NAMALWA (cell line): Measurements from ENCODE around the gene ZGPAT.
A peak's percentile ranks its signal among the peaks of the same experiment; 100 is the strongest.

ENCODE experiments used
- DNase-seq: peaks from one replicate; pipeline ENCODE4 v3.0.0-alpha.2; 2015; ENCODE audit warnings: low spot score

ZGPAT gene

DNA sequence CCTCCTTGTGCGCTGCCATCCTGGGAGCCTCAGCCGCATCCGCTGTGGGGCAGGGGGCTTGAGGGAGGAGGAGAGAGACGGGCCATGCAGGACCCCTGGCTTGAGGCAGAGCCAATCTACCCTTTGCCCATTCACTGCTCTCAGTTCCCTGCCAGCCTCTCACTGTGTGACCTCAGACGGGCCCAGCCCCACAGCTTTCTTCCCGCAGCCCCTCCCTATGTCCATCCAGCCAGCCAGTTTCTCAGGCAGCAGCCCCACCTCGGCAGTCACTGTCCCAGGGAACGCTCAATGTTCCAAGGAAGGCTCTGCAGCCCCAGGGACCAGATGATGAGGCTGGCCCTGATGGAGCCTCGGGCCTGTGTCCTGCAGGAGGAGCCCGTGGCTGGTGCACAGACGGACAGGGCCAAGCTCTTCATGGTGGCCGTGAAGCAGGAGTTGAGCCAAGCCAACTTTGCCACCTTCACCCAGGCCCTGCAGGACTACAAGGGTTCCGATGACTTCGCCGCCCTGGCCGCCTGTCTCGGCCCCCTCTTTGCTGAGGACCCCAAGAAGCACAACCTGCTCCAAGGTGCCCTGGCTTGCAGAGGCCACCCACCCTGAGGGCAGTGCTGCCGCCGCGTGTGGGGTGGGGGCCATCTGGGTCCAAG is 15.3 kb upstream of the ZGPAT start:
- DNase-seq: no peak

DNA sequence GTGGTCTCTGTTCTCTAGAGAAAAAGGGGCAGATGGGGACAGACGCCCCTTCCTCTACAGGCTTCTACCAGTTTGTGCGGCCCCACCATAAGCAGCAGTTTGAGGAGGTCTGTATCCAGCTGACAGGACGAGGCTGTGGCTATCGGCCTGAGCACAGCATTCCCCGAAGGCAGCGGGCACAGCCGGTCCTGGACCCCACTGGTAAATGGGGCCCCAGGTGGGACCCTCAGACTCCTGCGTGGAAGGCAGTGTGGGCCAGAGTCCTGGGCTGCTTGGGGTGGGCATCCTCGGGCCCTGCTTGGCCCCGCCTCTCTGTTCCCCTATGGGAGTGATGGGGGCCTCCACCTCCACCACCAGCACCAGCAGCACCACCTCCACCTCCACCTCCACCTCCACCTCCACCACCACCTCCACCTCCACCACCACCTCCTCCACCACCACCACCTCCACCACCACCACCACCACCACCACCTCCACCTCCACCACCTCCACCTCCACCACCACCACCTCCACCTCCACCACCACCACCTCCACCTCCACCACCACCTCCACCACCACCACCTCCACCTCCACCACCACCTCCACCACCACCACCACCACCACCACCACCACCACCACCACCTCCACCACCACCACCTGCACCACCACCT is 14.6 kb upstream of the ZGPAT start:
- DNase-seq: no peak

DNA sequence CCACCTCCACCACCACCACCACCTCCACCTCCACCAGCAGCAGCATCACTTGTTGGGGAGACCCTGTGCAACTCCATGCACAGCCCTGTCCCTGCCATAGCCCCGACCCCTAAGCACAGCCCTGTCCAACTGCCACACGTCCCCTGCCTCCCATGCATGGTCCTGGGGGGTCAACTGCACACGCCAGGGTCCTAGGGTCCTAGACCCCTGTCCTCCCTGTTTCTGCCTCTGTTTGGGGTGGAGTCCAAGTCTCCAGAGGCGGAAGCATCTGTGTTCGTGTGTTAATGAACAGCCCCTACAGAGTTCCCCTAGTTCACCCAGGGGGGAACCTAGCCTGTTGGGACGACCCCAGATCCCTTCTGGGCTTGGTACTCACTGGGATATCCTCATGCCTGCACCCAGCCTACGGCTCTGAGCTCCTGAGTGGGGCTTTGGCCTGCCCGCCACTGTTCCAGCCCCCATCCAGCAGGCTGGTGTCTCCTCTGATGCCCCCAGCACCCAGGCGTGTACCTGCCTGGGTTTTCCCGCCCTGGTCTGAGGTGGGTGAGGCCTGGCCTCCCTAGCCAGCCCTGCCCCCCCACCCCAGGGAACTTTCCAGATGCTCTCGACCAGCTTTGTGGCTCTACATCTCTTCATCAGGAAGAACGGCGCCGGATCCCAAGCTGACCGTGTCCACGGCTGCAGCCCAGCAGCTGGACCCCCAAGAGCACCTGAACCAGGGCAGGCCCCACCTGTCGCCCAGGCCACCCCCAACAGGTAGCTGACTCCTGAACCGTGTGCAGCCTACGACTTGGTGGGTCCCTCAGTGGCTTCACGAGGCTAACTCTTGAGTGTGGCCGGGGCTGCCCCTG is 13.9 kb upstream of the ZGPAT start:
- no peak for DNase-seq

DNA sequence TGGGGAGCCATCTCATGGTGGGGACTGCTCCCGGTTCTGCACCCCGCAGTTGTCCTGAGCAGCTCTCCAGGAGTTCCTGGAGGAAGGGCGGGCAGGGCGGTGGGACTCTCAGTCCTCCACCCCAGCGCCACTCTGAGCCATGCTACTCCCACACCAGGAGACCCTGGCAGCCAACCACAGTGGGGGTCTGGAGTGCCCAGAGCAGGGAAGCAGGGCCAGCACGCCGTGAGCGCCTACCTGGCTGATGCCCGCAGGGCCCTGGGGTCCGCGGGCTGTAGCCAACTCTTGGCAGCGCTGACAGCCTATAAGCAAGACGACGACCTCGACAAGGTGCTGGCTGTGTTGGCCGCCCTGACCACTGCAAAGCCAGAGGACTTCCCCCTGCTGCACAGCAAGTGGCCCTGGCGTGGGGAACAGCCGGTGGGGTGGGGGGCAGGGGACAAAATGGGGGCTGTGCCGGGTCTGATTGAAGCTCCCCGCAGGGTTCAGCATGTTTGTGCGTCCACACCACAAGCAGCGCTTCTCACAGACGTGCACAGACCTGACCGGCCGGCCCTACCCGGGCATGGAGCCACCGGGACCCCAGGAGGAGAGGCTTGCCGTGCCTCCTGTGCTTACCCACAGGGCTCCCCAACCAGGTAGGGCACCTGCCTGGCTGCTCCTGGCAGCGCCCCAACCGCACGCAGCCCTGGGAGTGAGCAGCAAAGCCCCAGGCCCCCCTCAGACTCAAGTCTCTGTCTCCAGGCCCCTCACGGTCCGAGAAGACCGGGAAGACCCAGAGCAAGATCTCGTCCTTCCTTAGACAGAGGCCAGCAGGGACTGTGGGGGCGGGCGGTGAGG is 13.0 kb upstream of the ZGPAT start:
- no peak for DNase-seq

DNA sequence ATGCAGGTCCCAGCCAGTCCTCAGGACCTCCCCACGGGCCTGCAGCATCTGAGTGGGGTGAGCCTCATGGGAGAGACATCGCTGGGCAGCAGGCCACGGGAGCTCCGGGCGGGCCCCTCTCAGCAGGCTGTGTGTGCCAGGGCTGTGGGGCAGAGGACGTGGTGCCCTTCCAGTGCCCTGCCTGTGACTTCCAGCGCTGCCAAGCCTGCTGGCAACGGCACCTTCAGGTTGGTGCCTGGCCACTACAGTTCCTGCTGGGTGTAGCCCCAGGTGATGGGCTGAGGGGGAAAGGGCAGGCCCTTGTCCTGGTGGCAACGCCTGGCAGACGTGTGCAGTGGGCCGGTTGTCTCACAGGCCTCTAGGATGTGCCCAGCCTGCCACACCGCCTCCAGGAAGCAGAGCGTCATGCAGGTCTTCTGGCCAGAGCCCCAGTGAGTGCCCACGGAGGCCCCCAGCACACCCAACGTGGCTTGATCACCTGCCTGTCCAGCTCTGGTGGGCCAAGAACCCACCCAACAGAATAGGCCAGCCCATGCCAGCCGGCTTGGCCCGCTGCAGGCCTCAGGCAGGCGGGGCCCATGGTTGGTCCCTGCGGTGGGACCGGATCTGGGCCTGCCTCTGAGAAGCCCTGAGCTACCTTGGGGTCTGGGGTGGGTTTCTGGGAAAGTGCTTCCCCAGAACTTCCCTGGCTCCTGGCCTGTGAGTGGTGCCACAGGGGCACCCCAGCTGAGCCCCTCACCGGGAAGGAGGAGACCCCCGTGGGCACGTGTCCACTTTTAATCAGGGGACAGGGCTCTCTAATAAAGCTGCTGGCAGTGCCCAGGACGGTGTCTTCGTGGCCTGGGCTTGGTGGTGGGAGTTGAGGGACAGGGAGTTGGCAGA is 12.2 kb upstream of the ZGPAT start:
- DNase-seq: no peak

DNA sequence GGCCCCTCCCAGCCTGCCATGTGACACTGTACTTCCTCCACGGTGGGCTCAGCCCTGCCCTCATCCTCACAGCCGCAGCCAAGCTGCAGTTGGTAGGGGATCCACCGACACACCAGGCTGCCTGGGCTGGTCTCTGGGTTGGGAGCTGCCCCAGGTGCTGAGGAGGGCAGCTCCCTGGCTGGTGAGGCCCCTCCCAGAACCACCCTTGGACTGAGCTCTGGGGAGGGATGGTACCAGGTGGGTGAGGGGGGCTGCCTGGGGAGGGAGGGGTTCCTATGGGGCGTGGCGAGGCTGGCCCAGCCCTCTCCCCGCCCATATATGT is 11.6 kb upstream of the ZGPAT start:
- DNase-seq: peak; percentile 57

DNA sequence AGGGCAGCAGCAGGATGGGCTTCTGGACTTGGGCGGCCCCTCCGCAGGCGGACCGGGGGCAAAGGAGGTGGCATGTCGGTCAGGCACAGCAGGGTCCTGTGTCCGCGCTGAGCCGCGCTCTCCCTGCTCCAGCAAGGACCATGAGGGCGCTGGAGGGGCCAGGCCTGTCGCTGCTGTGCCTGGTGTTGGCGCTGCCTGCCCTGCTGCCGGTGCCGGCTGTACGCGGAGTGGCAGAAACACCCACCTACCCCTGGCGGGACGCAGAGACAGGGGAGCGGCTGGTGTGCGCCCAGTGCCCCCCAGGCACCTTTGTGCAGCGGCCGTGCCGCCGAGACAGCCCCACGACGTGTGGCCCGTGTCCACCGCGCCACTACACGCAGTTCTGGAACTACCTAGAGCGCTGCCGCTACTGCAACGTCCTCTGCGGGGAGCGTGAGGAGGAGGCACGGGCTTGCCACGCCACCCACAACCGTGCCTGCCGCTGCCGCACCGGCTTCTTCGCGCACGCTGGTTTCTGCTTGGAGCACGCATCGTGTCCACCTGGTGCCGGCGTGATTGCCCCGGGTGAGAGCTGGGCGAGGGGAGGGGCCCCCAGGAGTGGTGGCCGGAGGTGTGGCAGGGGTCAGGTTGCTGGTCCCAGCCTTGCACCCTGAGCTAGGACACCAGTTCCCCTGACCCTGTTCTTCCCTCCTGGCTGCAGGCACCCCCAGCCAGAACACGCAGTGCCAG is 11.0 kb upstream of the ZGPAT start, which contains the start of gene TNFRSF6B:
Gene TNFRSF6B, plus strand, starts transcription at position 25 of the 729 bp plus-strand sequence. Its CDS starts 116 bp downstream, at position 141.
- no peak for DNase-seq

DNA sequence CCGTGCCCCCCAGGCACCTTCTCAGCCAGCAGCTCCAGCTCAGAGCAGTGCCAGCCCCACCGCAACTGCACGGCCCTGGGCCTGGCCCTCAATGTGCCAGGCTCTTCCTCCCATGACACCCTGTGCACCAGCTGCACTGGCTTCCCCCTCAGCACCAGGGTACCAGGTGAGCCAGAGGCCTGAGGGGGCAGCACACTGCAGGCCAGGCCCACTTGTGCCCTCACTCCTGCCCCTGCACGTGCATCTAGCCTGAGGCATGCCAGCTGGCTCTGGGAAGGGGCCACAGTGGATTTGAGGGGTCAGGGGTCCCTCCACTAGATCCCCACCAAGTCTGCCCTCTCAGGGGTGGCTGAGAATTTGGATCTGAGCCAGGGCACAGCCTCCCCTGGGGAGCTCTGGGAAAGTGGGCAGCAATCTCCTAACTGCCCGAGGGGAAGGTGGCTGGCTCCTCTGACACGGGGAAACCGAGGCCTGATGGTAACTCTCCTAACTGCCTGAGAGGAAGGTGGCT is 10.4 kb upstream of the ZGPAT start:
- DNase-seq: no peak

DNA sequence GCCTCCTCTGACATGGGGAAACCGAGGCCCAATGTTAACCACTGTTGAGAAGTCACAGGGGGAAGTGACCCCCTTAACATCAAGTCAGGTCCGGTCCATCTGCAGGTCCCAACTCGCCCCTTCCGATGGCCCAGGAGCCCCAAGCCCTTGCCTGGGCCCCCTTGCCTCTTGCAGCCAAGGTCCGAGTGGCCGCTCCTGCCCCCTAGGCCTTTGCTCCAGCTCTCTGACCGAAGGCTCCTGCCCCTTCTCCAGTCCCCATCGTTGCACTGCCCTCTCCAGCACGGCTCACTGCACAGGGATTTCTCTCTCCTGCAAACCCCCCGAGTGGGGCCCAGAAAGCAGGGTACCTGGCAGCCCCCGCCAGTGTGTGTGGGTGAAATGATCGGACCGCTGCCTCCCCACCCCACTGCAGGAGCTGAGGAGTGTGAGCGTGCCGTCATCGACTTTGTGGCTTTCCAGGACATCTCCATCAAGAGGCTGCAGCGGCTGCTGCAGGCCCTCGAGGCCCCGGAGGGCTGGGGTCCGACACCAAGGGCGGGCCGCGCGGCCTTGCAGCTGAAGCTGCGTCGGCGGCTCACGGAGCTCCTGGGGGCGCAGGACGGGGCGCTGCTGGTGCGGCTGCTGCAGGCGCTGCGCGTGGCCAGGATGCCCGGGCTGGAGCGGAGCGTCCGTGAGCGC is 9.8 kb upstream of the ZGPAT start:
- no peak for DNase-seq

DNA sequence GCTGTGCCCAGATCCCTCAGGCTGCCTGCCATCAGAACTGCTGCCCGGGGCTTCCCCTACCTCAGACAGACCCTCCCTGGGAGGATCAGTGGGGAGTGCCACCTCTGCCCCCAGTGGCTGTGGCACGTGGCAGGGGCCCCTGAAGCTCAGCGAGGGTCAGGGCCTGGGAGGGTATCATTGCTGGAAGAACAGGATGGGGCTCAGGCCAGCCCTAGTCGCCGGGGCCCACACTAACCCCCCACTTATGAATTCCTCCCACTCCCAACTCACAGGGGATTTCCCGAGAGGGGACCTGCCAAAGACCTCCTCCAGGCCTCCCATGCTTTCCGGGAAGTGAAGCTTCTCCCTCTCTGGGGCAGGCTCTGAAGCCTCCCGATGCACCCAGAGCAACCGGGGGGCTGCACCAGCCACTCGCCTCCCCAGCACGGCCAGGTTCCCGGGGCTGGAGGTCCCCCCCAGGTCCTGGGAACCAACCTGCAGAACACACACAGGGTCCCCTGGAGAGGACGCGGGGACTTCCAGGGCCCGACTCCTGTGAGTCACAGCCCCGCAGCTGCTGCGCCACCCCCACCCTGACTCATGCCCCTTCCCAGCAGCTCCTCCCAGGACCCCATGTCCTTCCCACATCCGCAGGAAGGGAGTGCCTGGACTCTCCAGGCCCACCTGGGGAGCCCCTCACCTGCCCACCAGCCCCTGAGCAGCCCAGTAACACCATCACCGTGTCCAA is 8.9 kb upstream of the ZGPAT start:
- no peak for DNase-seq

DNA sequence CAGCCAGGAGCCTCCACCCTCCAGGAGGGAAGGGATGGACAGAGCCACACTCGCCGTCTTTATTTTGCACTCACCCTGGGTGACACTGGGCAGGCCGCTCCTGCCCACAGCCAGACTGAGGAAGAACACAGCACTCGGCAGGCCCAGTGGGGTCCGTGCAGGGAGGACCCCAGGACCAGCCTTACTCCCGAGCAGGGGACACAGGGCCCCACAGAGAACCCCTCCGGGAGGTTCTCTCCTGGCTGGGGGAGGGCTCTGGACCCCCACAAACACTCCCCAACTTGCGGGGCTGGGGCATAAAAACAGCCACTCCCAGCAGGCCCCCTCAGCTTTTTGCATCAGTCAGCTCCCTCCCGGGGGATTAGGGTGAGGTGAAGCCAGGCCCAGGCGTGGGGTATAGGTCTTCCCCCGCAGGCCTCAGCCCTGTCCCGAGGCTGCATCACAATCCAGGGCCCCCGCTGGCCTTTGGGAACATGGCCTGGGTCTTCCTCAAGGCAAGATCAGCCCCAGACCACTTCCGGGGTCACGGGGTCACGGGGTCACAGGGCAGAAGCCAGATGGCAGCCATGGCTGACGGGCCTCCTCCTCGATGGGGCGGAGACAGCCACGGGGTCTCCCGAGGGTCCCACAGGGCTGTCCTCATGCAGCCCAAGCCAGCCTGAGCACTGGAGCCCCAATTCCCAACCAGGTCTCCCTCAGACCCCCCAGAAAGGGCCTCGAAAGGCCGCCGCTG is 8.2 kb upstream of the ZGPAT start:
- no peak for DNase-seq

DNA sequence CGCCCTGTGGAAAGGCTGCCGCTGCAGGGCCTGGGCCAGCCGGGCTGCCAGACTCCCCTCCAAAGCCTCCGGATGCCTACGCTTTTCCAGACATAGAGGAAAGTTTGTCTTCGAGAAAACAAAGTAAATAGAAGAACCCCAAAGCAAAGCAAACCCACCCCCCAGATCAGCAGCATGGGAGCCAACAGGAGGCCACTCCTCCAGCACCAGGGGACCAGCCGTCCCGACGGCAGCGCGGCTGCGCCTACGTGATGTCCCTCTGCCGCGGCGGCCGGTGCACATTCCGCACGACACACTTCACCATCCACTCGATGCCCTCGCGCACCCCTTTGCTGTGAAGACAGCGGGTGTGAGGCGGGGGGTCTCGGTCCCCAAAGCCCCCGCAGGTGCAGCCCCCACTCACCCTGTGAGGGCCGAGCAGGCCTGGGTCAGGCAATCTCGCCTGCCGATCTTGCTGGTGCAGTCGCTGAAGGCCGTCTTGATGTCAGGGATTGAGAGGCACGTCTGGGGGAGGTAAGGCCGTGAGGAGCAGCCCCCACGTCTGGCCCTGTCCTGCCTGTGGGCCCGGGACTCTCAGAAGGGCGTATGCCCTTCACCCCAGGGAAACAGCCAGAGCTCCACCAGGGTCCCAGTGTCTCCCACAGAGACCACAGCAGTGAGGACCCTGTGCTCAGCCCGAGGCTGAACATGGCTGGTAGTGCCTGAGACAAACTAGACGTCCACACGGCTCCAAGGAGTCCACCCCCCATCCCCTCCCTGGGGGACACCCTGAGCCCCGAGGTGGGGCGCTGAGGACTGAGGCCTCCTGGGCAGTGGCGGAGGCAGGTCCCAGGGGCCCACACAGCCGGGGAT is 7.4 kb upstream of the ZGPAT start:
- no peak for DNase-seq

DNA sequence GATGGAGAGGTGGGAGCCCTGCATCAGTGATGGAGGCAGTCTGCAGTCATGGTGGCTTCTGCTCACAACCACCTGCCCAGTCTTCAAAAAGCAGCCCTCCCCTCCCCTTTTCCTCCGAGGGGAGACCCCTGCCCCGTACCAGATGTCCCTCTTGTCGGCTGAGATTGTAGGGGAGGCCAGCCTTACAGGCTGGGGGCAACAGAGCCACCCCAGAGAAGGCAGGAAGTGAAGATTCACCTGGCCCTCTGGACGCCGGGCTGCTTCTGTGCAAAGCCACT is 6.8 kb upstream of the ZGPAT start:
- DNase-seq: no peak

DNA sequence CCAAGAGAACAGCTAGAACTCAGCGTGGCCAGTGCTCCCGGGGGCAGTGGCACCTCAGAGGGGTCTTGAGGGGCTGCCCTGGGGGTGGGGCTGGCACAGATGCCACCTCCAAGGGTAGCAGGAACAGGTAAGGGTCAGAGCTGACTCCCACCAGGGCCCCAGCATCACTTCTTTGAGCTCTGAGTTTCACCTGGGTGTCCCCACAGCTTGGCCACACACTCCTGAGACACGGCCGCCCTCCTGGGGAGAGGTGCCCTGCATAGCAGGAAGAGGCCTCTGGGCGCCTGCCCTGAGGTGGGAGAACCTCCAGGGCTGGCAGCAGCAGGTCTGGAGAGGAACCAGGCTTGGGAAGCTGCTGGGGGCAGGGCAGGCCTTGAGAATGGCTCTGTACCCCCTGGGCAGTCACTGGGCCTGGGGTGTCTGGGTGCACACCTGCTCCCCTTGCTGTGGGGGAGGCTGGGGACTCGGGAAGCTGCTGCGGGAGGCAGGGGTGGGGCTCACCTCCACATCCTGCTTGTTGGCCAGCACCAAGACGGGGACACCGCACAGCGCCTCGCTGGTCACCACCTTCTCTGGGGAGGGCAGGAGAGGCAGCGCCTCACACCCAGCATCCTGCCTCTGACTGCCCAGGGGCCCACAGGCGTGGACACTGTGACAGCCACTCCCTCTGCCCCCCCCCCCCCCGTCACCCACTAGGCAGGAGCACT is 6.4 kb upstream of the ZGPAT start:
- no peak for DNase-seq

DNA sequence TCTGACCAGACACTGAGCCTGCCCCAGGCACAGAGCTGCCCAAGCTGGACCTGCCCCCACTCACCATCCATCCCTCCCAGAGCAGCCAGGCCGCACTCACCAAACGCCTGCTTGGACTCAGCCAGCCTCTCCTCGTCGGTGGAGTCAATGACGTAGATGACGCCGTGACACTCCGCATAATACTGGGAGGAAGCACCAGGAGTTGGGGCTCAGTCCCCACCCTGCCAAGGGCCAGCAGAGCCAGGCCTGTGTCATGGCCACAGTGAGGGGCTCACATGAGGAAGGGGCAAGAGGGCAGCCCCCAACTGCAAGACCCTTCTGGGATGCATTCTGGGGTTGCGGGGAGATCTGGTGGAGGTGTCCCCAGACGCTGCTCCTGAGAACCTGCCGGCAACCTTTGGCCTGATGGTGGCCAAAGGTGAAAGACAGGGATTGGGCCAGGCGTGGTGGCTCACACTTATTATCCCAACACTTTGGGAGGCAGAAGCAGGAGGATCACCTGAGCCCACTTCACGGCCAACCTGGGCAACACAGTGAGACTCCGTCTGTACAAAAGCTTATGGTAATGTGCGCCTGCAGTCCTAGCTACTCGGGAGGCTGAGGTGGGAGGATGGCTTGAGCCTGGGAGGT is 5.7 kb upstream of the ZGPAT start:
- no peak for DNase-seq

DNA sequence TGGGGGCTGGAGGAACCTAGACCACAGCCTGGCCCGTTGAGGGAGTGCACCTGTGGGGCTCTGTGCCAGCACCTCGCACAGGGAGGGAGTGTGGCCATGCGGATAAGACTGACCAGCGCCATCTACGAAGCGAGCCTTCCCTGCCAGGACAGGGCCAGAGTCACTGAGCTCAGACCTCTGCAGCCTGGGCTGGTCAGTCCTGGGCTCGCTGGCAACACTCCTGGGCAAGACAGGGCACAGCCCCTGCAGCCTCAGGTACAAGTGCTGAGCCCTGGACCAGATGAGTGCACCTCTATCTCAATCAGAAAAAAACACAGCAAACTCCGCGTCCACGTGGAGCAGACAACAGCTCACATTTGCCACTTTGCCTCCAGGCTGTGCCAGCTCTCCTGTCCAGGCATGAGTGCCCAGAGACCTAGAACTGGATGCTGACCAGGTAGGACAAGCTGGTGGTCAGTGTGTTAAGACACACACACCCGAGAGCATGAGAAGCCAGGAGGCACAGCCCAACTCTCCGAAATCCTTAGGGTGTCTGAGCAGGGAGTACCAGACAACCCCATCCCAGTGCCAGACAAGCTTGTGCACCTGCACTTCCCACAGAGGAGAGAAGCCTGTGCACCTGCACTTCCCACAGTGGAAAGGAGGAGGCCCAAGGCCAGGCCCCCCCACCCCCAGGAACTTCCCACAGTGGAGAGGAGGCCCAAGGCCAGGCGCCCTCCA is 4.9 kb upstream of the ZGPAT start:
- DNase-seq: no peak
